Embryonic facial prominence (tissue), 1 donor: ENCODE data around the gene KCNQ4.

ENCODE experiments used
- DNase-seq: peaks from one replicate; pipeline ENCODE4 v3.0.0-alpha.2; 2016; ENCODE audit errors: extremely low spot score

The KCNQ4 gene

DNA sequence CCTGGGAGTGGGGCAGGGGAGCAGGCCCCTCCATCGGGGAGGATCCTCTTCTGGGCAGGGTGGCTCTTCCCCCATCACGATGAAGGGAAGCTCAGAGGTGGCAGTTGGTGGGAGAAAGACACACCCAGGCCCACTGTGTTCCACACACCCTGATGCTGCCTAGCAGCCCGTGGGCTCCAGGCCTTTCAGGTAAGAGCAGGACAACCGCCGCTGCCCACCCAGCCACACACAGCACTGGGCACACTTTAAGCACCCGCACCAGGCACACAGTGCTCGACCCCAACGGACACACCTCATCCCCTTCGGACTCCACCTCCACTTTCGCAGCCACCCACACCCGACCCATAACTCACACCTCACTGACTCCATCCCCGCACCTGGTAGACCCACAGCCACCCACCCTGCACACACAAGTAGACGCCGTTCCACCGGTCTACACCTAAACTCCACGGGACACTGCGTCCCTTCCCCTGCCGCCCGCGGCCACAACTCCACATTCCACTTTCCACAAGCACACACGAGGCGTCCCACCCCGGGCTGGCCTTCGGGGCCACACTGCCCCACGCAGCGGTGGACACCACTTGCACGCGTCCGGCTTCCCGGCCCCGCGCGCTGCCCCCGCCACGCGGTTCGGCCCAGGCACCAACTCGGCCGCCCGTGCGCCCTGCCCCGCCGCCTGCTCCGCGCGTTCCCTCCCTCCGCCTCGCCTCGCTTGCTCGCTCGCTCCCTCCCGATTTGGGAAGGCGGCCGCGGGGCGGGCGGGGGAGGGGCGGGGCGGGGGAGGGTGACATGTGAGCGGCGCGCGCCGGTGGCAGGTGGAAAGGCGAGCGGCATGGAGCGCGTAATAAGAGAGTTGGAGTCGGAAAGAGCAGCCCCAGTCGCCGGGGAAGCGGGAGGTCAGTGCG, at the start of gene KCNQ4:
TSS of gene KCNQ4 (plus strand) at position 787 of the 905 bp plus-strand sequence. CDS start 307 bp downstream, outside the sequence.
- DNase-seq = no peak

DNA sequence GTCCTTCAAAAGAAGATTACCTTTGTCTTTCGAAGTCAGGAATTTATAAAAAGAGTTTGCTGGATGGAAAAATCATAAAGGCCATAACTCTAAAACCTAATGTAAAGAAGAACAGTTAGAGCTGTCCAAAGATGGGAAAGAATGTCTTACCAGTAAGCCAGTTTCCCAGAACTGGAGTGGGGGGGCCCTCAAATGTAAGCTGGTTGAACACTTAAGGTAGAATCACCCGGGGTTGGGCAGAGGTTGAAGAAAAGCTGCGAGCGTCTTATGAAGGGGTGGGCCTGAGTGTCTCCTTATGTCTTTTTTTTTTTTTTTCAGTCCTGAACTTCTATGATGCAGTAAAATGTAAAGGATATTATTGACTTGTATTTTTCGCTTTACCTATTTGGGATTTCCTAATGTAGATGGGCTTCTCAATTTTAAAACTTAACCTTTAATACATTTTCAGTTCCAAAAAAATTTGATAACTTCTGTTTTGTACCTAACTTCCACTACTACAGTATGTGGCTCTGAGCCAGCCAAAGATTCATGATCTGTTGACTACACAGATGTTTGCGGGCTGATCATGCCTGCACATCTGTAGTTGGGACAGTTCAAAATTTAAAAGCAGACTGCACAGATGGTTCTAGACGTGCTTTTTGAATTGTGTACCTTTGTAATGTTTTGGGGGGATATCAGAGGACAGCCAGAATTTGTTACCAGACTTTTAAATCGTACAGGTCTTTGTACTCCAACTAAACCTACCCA, 48.5 kb upstream of the KCNQ4 start:
- no peak for DNase-seq

DNA sequence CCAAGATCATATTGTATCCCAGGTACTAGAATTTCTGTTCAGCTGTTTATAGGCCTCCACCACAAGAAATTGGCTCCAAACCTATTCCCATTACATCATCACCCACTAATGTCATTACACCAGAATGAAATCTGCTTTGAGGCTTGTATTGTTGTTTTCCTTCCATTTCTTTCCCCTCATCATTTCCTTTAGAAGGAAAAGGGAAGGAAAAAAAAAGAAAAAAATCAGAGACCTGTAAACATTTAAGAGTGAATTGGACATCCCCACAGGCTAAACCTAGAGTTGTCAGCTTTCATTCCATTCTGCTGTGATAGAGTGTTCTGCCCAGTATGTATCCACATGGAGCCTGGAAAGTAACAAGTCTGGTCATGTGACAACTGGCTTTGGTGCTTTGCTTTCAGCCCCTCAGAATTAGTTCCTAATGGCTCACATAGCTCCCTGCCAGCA, 47.5 kb upstream of the KCNQ4 start:
- DNase-seq = no peak

DNA sequence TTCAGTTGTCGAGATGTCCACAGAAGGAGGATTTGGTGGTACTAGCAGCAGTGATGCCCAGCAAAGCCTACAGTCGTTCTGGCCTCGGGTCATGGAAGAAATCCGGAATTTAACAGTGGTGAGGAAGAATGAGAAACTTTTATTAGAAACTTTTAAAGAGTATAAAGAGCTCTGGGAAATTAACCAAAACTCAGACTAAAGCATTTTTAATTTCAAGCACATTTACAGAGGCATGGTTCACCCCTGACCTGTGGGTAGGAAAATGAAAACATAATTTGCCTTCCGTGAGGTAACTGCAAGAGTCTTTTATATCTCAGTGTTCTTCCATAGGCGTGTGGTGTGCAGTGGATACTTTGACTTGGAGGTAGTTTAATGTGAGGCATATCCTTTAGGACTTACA, 44.8 kb upstream of the KCNQ4 start:
- no peak for DNase-seq

DNA sequence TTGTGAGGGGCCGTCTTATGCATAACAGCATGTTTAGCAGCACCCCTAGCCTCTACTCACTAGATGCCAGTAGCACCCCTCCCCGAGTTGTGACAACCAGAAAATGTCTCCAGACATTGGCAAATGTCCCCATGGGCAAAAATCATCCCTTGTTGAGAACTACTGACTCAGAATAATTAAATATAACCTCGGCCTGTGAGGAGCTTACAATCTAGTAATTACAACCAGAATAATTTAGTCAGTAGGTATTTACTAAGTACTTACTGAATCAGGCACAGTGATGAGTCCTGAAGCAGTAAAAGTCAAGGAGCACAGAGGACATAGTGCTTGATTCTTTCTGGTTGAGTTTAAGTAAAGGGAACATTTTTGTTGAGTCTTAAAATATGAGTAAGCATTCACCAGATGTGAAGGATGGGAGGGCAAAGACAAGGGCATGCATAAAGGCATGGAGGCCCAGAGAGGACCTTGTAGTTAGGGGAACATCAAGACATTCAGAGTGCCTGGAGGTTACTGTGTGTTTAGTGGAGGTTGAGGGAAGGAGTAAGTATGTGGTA, 44.1 kb upstream of the KCNQ4 start:
- DNase-seq = no peak

DNA sequence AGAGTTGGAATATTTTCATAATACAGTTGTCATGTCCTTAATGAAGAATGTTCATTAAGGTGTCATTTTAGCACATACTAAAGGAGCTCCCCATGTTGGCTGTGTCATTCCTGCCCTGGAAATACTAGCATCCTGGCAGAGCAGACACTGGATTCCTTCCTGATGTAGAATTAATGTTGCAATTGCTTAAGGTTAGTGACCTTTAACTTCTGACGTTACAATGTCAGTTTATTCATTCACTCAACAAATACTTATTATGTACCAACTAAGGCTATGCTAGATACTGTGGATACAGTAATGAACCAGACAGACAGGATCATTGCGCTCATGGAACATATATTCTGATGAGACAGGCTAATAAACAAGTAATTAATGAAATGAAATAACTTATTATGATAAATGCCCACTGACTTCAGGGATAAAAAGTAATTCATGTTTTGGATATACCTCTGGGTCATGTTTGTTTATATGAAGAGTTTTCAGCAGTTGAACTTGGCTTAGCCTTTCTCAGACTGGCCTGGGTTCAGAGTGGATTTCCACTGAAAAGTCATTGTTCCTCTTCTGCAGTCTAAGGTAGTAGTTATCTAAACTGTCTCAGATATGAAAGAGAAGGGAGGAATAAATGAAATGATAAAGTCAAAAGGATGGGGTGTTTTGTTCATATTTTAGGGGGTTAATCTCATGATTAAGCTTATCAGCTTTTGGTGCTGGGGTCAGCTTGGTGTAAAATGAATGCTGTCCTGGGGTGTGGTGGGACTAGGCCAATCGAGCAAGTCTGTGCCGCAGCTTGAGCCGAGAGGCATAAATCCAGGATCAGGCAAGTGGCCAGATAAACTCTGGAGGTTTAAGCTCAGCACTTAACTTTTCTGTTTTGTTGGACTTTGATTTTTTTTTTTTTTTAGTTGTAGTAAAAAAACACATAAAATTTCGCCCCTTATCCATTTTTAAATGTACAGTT, 43.3 kb upstream of the KCNQ4 start:
- DNase-seq = no peak

DNA sequence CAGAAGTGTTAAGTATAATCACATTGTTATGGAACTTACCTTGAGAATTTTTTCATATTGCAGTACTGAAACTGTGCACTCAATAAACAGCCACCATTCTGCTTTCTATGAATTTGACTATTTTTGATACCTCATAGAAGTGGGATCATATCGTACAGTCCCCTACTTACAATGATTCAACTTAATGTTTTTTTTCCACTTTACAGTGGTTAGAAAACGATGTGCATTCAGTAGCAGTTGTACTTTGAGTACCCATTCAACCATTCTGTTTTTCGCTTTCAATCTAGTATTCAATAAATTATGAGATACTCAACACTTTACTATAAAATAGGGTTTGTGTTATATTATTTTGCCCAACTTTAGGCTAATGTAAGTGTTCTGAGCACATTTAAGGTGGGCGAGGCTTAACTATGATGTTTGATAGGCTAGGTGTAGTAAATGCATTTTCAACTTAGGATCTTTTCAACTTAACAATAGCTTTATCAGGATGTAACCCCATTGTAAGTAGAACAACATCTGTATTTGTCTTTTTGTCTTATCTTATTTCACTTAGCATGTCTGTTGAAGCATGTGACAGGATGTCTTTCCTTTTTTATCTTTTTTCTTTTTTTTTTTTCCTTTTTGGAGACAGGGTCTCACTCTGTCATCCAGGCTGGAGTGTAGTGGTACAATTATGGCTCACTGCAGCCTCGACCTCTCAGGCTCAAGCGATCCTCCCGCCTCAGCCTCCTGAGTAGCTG, 42.4 kb upstream of the KCNQ4 start:
- DNase-seq = no peak

DNA sequence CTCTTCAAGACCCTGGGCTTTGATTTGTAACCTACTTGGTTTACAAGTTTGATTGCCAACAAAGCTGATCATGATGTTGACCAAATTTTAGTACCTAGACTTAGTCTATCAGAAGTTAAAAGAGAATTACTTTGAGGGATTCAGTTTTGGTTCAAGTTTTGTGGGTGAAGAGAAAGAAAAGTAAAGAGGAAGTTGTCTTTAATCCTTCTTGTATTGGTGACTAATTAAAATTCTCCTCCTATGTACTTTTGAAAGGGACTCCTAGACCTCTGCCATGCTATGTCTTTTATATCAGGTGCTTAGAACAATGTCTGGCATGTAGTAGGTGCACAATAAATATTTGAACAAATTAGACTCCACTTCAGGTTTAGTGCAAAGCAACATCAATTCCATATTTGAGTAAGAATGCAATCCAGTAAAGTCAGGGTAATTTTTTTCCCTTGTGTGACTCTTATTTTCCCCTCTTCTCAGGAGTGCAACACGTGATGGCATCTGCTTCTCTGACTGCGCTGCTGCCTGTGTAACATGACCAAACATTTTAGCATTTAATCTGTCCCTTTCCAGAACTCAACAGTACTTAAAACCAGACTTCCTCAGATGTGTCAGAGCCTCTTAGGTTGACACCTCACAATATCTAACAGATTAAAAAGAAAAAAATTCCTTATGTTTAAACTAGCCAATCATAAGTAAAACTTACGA, 41.1 kb upstream of the KCNQ4 start:
- DNase-seq = no peak

- DNase-seq = no peak
Measured at GRCh38 chr1:40743452-40743851, 40.1 kb upstream of the KCNQ4 start.

GRCh38 chr1:40743860-40744259, 39.7 kb upstream of the KCNQ4 start:
- DNase-seq = no peak

DNA sequence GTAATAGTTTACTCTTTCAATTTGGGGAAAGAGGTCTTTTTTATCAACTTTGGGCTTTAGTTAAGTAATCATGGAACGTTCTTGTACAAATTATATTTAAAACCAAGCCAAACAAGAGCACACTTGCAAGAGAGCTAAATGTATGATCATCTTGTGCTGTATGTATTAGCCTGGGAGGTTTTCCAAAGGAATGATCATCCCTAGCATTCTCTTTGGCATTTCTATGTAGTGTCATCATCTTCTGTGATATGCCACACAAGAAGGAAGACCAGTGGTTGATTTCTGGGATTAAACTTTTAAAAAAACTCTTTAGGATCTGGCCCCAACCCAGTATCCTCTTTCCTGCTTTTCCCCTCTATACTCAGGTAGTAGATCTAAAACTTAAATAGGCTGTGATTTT, 38.4 kb upstream of the KCNQ4 start:
- no peak for DNase-seq

- DNase-seq = no peak
Measured at GRCh38 chr1:40746344-40747090, 37.1 kb upstream of the KCNQ4 start.

DNA sequence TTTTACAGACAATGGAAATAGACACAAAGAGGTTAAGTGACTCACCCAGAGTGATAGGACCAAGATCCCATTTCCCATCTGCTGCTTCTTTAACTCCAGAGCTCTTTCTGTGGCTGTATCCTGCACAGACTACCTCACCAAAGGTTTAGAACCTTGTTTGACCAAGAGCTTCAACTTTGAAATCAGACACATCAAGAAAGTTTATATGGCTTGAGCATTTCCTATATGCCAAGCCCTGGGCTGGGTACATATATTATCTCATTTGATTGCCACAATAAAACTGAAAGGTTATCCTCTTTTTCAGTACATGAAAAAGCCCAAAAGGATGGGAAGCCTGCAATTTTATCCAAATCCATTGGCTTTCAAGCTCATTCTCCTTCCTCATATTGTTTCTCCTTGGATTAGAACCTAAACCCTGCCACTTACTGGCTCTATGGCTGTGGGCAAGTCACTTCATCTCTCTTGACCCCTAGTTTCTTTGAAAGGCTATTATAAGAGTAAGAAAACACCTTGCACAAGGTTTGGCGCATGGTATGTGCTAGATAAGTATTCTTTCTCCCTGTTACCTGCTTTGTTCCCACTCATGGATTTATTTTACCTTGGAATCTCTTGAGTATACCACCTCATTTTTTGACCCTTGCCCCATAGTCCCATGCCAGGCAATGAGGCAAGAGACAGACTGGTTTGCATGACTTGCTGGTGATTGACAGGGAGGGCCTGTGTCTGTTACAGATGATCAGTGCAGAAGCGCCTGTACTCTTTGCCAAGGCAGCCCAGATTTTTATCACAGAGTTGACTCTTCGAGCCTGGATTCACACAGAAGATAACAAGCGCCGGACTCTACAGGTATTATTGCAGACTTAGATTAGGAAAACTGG, 34.5 kb upstream of the KCNQ4 start:
- no peak for DNase-seq

DNA sequence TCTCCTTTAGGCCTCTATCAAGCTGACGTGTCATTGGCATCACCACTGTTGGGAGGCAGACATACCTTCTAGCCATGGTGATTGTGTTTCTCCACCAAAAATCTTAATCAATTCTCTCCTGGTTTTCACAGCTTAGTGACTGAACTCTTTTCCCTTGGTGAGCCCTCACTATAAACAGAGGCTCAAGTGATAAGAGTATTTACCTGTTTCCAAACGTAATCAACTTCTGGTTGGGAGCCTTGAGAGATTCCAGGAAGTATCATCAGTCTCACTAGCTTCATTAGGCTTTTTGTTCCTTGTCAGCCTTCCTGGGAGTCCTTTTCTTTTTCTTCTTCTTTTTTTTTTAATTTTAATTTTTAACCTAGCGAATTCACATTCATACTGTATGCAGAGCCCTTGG, 33.8 kb upstream of the KCNQ4 start:
- no peak for DNase-seq

DNA sequence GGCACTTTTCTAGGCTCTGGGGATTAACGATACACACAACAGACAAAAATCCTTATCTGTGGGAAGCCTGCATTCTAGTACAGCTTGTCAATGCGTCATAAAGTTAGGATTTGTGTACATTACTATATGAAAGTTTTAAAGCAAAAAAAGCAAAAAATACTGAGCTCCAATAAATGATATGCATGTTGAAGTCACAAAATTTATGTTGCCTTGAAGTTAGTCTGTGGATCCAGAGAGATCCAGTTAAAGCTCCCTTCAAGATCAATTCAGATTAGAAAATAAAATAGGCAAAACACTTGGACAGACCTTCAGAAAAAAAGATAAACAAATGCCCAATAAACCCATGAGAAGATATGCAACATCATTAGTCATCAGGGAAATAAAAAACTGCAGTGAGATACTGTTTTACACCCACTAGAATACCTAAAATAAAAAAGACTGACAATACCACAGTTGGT, 33.1 kb upstream of the KCNQ4 start:
- DNase-seq = no peak

- no peak for DNase-seq
Measured at GRCh38 chr1:40751802-40752201, 31.8 kb upstream of the KCNQ4 start.

DNA sequence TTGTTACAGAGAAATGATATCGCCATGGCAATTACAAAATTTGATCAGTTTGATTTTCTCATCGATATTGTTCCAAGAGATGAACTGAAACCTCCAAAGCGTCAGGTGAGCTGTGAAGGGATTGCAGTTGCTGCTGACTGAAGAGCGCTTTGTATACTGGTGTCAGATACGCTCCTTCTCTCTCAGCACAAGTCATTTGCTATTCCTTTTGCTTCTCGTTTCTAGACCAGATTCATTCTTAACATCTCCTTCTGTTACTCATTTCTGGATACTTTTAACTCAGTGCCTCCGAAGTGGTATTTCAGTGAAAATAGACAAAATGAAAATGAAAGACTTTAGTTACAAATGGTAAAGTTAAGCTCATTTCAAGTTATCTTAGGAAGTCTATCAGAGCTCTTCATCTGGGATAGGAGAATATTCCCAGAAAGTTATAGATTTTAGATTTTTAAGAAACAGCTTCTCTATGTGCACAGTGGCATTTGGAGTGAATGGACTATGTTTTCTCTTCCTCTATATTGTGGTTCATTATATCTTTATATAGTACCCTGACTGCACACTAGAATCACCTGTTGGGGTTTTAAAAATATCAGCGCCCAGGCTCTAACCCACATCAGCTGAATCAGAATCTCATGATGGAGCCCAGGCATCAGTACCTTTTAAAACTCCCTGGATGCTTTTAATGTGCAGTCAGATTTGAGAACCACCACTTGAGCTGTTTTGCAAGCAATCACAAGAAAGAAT, 30.3 kb upstream of the KCNQ4 start:
- DNase-seq = no peak

DNA sequence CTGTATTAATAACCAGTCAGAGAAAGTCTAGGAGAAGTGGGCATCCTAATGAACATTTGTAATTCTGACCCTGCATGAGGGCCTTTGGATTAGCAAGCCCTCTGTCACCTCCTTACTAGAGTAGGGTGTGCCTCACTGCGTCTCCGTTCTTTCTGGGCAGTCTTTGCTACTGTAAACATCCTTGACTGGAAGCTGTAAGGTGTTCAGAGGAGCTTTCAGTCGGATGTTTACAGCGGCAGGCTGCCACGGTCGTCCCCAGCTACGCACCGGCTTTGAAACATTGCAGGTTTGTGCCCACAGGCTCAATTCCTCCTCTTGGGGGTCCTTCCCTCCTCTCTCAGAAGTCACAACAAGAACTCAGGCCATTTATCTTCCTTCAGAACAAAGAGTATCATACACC, 29.4 kb upstream of the KCNQ4 start:
- no peak for DNase-seq
